GM18870 (cell line): ENCODE results near the gene MGRN1.
"Not testable (repeated sequence)": the region's sequence is repeated elsewhere in the genome, so short reads cannot be mapped to it uniquely, and the experiment has no call there.

Source experiments
- ATAC-seq: cut with Tn5 transposase; IDR thresholded peaks from one replicate; pipeline ENCODE4 v1.9.1; 2021; ENCODE audit warnings: moderate library complexity; ENCODE audit not compliant: unreplicated experiment

Gene MGRN1

DNA sequence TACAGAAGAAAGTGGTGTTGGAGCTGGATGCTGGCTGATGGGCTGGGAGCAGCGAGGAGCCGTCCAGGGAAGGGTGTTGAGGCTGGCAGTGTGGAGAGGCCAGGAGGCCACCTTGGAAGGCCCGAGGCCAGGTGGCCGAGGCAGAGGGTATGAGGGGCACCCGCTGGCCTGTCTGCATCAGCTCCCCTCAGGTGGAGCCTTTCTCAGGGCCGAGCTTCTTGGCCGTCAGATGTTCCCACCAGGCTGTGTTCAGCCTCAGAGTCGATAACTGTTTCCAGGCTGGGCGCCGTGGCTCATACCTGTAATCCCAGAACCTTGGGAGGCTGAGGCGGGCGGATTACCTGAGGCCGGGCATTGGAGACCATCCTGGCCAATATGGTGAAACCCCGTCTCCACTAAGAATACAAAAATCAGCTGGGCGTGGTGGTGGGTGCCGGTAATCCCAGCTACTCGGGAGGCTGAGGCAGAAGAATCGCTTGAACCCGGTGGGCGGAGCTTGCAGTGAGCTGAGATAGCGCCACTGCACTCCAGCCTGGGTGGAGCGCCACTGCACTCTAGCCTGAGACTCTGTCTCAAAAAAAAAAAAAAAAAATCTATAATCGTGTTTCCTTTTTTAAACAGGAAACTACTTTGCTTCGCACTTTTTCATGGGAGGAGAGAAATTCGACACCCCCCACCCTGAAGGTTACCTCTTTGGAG lies 25.3 kb downstream of the MGRN1 start:
- no peak for ATAC-seq

DNA sequence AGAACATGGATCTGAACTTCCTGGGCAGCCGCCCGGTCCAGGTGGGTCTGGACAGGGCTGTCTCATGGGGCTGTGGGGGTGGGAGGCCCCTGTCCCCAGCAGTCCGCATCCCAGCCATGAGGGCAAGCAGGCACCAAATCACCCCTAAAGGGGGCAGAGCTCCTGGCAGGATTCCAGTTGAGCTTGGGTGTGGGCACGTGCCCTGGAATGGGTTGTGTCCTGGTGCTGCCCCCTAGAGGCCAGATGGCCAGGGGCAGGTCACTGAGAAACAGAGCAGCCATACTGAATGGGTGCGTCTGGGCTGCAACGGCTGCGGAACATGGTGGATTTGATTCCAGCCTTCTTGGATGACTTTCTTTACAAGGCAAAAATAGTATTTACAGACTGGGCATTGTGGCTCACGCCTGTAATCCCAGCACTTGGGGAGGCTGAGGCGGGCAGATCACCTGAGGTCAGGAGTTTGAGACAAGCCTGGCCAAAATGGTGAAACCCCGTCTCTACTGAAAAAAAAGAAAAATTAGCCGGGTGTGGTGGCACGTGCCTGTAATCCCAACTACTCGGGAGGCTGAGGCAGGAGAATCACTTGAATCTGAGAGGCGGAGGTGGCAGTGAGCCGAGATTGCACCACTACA lies 25.9 kb downstream of the MGRN1 start:
- ATAC-seq: not testable (repeated sequence)

DNA sequence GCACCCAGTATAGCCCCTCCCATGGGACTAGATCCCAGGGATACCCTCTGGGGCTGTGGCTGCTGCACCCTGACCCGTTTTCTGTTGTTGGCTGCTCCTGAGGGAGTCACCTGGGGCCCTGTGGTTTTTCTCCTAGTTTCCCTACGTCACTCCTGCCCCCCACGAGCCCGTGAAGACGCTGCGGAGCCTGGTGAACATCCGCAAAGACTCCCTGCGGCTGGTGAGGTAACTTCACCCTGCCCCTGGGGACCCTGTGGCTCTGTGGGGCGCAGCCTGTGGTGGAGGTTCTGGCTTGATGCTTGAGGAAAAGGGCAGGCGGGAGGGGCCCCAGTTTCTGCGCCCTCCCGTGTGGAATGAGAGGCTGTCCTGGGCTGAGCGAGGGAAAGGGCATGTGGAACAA lies 27.2 kb downstream of the MGRN1 start:
- ATAC-seq: no peak

DNA sequence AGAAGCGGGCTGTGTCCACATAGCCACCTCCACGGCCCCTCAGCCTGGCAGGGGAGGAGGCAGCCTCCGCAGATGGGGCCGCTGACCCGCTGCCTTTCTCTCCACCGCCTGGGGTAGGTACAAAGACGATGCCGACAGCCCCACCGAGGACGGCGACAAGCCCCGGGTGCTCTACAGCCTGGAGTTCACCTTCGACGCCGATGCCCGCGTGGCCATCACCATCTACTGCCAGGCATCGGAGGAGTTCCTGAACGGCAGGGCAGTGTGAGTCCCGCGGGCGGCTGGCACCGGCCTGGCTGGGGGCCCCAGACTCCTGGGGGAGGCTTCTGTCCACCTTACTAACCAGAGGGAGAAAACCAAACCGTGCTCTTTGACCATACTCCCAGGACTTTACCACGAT lies 27.9 kb downstream of the MGRN1 start:
- no peak for ATAC-seq

DNA sequence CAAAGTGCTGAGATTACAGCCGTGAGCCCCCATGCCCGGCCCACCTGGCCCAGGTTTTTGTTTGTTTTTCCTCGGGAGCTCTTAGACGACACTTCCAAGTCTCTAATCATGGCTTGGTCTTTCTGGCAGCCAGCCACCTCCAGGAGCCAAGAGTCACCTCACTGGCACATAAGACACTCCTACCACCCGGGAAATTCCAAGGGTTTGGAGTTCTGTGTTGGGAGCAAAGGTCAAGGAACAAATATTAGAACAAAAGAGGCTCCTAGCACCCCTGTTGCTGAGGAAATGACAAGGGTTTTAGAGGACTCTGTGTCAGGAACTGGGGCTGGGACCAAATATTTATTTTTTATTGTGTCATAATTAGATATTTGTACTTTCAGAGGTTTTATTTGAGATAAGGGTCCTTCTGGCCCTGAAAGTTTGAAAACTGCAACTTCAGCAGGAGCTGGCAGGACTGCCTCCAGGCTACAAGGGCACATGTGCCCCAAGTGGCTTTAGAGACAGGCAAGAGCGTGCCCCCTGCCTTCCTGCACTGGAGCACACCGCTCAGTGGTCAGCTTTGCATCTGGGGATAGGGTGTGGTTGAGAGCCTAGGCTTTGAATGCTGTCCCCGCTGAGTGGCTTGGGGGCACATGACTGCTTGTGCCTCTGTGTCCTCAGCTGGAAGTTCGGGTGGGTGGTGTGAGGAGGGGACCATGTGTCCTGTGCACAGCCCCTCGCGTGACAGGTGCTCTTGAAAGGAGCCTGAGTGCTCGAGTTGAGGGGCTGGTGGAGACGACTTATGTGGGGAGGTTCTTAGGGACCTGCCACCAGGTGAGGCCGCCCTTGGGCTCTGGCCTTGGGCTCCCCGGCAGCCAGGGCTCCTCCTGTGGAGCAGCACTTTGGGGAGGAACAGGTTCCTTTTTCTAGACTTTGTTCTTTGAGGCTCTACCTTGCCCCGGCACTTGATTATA lies 29.7 kb downstream of the MGRN1 start:
- no peak for ATAC-seq

DNA sequence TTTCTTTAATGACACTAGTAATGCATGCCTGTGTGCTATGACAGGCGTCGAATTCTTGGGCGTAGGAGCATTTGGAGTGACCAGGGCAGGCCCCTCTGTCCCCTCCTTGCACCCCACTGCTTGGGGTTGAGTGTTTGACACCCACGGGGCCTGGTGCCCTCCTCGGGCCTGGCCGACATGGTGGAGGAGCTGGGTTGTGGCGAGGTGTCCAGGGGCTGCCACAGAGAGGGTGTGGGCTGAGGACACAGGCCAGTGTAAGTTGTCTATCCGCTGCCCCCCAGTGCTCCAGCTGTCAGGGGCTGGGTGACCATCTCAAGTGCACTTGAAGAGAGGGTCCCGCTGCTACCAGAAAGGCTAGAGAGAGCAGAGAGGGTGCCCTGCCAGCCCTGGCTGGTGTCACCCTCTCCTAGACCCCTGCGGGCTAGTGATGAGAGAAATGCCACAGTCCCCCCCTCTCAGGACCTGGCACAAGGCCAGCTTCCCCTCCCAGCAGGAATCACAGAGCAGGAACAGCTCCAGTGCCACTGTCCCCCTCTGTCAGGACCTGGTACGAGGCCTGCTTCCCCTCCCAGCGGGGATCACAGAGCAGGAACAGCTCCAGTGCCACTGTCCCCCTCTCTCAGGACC lies 30.5 kb downstream of the MGRN1 start:
- no peak for ATAC-seq

DNA sequence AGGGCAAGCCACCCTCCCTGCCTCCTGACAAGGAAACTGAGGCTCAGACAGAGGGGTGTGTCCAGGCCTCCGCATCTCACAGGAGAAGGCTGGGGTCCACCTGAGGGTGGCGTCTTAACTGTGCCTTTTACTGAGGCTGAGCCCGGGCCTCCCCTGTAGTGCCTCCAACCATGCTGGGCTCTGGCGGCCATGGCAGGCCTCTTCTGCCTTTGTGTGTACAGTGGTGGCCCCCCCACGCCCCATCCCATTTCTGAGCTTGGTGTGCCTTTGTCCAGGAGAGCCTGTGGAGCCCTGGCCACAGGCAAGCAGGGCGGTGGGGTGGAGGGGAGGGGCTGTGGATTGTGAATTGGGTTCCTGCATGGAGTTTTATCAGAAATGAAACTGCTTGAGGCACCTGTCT lies 31.2 kb downstream of the MGRN1 start:
- ATAC-seq: no peak

DNA sequence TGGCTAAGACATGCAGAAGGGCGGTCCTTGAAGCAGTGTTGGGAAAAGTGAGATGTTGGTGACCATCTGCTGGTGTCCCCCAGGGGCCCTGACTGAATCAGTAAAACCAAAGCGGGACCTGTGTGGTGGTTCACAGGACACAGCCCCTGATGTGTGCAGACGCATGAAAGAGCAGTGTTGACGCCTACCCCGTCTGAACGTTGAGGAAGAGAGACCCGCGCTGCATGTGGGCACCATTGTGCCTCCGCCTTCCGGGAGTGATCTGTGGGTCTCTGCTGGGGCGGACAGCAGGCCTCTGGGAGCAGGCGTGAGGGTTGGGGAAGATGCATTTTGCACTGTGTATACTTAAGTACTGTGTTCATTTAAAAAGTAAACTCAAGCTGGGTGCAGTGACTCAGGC lies 31.6 kb downstream of the MGRN1 start:
- ATAC-seq: no peak

DNA sequence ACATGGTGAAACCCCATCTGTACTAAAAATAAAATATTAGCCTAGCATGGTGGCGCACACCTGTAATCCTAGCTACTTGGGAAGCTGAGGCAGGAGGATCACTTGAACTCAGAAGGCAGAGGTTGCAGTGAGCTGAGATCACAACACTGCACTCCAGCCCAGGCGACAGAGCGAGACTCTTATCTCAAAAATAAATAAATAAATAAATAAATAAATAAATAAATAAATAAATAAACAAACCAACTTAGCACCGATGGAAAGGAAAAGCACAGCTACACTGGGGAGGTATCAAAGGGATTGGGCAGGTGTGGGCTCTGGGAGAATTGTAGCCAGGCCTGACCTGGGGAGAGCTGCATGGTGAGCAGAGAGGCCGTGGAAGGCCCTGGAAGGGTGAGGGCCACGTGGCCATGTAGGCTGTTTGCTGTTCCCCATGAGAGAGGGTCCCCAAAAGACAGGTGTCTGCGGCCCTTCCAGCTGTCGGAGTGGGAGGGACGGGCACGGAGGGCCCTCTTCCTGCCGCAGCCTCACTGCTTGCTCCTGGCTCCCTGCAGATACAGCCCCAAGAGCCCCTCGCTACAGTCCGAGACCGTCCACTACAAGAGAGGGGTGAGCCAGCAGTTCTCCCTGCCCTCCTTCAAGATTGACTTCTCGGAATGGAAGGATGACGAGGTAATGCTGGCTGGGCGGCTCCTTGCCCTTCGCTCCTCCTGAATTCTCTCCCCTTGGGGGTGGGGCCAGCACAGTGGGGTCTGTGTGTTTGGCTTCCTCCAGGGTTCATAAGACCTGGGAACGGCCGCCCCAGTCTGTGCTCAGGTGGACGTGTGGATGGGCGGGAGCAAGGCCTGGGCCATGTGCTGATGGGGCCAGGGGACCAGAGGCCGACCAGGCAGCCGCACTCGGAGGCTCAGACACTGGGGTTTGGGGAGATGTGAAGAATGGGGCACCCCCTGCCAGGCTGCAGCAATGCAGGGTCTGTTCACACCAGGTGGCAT lies 32.4 kb downstream of the MGRN1 start:
- no peak for ATAC-seq

DNA sequence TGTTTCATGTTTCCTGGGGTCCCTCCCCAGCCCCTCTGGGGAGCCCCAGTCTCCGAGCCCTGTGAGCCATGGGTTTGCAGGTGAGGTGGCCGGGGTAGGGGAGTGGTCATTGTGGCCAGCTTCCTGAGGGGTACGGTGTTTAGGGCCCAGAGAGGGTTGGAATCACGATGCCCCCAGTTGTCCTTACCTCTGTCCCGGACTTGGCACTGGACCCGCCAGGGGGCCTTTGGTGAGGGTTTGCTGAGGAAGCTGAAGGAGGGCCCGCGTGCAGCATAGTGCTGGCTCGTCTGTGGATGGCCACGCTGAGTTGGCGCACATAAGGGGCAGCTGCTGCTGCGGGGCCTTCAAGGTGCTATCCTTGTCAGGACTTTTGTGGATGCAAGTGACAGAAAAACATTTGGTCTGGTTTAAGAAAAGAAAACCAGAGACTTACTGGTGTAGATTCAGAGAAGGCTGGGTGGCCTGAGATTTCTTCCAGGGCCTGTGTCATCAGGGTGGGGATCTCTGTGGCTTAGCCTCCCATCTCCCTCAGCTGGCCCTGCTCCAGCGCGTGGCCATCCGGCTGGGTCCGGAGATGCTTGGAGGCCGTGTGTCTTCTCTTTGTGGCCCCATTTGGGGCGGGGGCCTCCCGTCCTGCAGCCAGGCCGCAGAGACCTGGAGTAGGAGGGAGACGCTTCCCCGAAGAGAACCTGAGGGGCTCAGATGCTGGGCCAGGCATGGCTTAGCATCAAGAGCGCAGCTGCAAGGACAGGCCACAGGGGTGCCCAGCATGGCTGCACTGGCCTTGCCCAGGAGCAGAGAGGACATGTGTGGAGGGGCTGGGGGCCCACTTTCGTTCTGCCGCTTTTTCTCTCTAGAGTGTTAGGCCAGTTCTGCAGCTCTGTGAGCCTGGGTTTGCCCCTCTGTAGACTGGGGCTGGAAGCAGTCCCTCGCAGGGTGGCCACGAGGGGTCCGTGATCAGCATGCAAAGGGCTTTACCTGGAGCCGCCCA lies 35.0 kb downstream of the MGRN1 start:
- ATAC-seq: no peak

DNA sequence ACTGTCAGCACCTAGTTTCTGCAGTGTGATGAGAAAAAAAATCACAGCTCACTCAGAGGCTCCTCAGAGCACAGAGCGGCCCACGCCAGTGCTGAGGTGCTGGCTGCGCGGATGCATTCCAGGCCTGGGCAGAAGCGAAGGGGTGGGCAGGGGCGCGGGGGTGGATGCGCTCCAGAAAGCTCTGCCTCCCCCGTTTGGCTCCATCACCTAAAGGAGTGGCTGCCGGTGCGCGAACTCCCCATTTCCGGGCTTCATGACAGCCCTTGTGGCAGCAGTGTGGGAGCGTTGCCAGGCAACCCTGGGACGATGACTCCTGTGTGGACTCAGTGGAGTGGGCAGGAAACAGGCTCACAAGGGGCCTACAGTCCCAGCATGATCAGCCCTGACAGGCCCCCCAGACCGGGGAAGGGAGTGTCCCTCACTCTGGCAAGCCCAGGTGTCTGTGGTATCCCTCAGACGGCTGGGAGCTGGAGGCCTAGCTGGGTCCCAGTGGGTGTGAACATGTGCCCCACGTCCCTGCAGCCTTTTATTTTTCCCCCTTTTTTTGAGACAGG lies 35.9 kb downstream of the MGRN1 start:
- ATAC-seq: no peak

DNA sequence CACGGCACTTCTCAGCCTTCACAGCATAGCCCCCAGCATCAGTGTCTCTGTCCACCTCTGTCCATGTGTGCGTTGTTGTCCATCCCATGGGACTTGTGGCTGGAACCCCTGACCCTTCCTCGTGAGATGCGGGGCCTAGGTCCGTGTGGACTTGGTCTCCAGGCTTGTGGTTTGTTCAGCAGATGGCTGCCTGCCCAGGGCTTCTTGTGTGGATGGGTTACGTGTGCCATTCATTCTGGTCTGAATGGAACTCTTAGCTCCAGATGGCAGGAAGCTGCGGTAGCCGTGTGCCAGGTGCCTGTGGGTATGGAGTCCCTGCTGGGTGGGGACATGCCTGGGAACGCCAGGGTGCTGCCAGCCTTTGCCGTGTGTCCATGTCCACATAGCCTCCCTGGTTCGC lies 37.0 kb downstream of the MGRN1 start:
- ATAC-seq: no peak

DNA sequence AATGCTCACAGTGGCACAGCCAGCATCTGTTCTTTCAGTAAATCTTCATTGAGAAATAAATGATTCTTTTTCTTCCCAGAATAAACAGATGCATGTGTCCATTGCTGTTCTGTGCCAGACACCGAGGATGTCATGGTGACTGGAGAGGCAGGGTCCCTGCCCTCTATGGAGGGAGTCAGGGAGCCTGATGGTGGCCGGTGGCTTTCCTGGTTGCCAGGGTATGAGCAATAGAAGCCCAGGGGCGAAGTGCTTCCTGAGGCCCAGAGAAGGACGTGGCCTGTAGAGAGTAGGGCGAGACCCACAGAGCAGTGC lies 38.8 kb downstream of the MGRN1 start:
- ATAC-seq: no peak

DNA sequence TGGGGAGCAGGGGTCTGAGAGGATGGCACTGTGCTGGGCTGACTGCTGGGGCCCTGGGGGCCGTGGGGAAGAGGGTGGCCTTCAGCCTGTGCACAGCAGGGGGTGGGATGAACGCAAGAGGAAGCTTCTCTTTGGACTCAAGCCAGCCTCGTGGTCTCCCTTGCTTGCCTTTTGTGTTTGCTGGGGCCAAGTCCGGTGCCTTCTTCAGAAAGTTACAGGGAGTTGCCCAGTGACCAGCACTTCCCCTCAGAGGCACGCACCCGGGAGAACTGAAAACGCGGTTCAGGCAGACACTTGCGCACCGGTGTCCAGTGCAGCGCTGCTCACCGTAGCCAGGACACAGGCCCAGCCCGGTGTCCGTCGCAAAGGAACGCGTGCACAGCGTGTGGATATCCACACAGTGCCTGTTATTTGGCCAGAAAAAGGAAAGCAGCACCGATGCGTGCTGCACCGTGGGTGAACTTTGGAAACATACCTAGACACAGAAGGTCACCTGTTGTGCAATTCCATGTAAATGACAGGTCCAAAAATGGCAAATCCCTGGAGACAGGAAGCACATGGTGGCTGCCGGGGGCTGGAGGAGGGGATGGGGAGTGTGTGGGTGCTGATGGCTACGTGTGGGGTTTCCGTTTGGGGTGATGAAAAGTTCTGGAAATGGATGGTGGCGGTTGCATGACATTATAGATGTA lies 39.3 kb downstream of the MGRN1 start:
- no peak for ATAC-seq

DNA sequence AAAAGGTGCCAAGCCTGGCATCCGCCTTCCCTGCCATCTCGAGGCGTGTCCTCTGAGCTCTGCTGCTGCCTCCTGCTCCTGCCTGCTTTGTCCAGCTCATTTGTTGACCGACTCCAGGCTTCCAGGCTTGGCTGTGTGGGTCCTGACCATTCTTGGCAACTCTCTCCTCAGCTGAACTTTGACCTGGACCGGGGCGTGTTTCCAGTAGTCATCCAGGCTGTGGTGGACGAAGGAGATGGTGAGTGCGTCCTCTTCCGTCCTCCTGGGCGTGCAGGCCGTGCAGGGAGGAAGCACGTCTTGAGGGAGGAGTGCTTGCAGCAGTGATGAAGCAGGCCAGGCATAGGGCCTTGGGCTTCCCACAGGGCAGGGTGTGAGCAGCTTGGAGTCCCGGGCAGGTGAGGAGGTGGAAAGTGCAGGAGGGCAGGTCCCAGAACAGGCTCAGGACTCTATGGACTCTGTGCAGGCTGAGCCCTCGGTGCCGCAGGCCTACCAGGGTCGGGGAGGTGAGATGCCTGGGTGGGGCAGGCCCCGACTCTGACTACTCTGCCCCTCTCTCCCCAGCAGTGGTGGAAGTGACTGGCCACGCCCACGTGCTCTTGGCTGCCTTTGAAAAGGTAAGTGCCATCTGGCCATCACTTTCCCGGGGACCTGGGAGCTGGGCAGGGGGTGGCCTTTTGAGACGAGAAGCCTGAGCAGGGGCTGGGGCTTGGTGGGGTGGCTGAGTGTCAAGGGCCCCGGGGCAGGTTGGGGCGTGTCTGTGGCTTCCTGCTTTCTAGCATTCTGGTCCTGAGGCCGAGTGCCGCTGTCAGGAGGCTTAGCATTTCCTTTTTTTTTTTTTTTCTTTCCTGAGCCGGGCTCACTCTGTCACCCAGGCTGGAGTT lies 40.2 kb downstream of the MGRN1 start:
- no peak for ATAC-seq

DNA sequence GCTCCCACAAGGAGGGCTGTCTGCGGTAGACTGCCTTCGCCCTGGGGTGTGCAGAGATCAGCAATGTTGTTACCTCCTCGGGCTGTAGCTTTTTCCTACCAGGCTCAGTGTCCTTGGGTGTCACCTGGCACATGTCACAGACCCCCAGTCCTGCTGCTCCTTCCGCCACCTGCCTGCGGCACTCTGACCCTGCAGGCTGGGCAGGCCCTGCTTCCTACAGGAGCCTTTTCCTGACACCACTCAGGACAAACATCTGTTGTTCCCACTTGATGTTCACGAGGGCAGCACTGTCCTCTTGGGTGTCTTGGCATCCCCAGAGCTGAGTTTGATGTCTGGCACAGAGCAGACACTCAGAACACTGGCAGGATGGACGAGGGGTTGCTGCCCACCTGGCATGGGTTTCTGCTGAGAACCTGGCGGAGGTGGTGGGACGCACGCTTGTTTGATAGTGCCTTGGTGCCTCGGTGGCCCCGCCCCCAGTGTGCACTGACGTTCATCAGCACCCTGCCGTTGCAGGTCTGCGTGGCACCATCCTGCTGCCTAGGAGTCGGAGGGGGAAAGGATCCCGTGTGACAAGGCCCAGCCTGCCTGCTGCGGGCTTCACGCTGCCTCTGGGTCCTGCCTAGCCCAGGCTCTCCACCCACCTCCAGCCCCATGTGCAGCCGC lies 42.0 kb downstream of the MGRN1 start:
- no peak for ATAC-seq
